Suppressor macrophage treated with lipopolysaccharide for 1 hour (primary cell): Measurements from ENCODE around the gene GRN.
"Not testable (repeated sequence)": the region's sequence is repeated elsewhere in the genome, so short reads cannot be mapped to it uniquely, and the experiment has no call there.

Experiments
- DNase-seq, 3 donors: peaks; one replicate each; pipeline ENCODE4 v3.0.0-alpha.2; 2020 to 2022

The GRN gene

DNA sequence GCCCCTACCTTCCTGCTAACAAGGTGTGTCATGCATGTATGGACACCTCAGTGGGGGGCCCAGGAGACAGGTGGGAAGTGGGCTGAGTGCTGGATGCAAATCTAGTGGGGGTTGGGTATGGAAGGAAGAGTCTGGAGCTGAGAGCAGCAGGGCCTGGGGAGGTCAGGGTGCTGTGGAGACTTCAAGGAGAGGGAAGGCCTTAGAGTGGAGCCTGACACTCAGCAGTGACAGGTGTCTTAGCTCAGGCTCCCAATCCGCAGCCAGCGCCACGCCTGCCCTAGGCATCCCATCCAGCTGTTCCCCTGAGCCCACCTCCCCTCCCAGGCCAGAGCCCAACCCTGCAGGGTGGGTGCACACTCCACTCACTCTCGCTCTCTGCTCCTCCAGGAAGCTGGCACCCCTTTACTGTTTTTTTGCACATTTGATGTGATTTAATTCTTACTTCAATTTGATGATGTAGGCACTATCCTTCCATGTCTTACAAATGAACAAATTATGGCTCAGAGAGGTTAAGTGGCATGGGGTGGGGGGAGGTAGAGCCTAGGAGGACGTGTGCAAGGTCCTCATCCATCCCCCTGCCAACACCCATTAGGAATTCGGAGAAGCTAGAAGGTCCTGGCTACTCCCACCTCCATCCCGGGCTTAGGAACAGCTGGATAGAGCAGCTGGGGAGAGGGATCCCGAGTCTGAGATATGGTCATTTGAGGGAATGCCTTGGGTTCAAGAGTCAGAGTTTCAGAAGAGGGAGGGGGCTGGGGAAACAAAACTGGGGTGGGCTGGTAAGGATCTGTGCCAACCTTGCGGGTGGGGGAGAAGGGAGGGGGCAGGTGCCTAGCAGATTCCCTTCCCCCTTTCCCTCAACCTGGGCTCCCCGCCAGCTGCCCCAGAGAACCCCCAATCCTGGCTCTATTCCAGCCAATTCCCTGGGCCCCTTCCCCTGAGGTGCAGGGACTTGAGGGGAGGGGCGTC is 16.5 kb downstream of the GRN start:
- no peak for DNase-seq

DNA sequence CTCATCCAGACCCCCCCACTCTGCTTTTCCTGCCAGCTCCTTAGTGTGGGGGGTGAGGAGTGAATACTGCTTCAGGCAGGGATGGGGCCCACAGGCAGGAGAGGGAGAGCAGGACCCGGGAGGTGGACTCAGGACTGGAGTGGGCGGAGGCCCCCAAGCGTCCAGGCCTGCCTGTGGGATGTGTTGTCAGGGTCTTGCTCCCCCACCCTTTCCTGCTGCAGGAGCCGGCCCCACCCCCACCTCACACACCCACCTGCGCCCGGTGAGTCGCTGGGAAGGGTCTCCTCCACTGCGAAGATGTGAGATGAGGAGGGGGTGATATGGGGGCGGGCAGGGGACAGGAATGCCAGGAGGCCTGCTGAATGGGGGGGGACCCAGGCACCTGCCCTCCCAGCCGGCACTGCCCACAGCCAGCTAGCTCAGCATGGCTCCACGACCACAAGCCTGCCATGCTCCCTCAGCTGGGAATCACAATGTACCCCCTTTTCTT is 17.4 kb downstream of the GRN start:
- DNase-seq, result no peak

DNA sequence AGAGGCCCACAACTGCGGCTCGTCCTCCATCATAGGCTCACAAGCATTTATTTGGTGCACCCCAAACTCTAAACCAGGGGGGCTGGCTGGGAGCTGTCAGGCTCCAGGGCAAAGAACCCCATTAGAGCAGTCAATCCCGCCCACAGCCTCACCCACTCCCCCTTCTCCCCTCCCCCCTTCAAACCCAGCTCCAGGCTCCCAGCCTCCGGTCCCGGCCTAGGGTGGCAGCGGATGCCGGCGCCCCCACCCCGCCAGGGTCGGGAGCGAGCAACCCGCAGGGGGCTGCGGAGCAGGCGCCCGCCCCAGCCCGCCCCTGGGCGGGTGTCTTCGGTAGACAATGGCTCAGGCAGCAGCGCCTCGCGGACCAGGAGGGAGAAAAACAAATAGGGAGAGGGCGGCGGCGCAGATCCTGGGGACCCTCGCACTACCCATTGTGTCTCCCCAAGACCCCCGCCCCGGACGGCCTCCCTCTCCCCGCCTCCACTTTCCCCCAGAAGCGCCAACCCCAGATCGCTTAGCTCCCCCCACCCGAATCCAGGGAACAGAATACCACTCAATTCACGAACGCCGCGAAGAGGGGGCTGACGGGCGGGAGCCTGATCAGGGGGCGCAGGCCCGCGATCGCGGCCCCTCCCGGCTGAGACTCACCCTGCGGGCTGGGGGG is 18.0 kb downstream of the GRN start:
- peak in 1 of 3 donors; percentile 47 for DNase-seq

DNA sequence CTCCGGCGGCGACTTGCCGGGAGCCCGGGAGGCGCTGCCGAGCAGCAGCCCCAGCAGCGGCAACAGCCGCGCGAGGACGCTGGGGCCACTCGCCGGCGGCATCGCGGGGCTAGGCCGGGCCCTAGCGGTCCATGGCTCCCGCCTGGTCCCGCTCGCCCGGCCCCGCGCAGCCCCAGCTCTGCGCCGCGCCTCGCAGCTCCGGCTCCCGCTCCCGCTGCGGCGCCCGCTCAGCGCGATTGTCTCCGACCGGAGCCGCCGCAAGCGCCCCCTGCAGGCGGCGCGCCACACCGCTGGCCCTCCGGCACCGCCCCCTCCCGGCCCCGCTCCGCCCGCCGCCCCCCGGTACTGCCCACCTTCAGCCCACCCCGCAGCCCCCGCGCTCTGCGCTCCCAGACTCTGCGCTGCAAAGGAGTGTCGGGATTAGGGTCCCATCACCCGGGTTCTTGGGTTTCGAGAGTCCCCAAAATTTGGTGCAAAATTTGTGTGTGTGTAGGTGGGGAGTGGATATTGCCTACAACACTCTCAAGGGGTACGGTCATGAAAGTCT is 18.6 kb downstream of the GRN start, which contains the start of gene FAM171A2:
Gene FAM171A2 (minus strand): TSS at position 241 of the 547 bp plus-strand sequence. CDS start 139 bp downstream, at position 102.
- DNase-seq, result peak; percentile 72 to 92 (median 82)

DNA sequence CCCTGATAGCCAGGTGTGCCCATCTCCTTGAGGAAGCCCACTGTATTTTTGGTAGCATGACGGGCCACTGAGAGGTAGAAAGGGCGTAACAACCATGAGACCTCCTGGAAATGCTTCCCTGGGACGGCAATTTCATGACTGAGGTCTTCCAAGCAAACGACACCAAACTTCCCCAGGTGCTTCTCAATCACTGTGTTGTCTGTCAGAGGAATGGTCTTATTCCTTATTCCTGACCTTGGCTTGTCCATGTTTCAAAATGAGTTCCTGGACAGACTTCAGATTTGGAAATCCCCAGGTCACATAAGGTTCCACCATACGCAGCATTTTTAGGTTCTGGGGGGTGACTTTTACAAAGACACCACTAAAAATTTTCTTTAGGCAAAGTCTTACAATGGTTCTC is 19.9 kb downstream of the GRN start:
- not testable (repeated sequence) for DNase-seq

DNA sequence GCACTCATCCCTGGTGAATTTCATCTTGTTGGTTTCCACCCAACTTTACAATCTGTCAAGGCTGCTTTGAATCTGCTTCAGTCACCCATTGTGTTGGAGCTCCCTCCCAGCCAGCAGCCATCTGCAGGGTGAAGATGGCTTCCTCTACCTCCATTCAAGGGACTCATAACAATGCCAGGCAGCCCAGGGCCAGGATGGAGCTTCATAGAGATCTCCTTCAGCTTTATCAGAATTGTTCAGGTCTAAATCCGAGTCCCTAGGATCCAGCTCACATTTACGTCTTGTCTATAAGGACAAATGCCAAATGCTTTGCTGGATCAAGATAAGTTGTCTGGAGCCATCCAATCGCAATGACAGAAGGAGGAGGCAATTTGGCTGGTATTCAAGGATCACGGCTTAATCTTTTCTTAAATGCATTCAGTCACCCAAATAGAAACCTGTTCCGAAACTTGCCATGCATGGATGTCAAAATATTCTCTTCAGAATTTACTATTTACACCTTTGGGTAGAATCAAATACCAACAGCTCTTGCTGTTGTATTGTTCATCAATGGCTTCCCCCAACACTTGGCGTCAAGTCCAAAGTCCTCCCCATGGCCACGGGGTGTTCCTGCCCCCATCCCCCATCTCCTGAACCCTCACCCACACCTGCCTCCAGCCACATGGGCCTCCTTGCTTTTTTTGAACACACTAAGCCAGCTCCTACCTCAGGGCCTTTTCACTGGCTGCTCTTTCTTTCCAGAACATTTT is 22.3 kb downstream of the GRN start:
- no peak for DNase-seq

DNA sequence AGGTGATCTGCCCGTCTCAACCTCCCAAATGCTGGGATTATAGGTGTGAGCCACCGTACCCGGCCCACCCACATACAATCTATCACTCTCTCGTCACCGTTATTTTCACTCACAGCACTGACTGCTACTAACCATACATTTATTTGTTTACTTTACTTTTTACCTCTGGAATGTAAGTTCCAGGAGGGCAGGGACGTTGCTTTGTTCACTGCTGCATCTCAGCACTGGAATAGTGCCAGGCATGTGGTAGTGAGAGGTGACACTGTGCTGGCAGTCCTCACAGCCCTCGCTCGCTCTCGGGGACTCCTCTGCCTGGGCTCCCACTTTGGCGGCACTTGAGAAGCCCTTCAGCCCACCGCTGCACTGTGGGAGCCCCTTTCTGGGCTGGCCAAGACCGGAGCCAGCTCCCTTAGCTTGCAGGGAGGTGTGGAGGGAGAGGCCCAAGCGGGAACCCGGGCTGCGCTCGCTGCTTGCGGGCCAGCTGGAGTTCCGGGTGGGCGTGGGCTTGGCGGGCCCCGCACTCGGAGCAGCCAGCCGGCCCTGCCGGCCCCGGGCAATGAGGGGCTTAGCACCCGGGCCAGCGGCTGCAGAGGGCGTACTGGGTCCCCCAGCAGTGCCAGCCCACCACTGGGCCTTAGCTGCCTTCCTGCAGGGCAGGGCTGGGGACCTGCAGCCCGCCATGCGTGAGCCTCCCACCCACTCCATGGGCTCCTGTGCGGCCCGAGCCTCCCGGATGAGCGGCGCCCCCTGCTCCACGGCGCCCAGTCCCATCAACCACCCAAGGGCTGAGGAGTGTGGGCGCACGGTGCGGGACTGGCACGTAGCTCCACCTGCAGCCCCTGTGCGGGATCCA is 23.5 kb downstream of the GRN start:
- DNase-seq, result not testable (repeated sequence)

DNA sequence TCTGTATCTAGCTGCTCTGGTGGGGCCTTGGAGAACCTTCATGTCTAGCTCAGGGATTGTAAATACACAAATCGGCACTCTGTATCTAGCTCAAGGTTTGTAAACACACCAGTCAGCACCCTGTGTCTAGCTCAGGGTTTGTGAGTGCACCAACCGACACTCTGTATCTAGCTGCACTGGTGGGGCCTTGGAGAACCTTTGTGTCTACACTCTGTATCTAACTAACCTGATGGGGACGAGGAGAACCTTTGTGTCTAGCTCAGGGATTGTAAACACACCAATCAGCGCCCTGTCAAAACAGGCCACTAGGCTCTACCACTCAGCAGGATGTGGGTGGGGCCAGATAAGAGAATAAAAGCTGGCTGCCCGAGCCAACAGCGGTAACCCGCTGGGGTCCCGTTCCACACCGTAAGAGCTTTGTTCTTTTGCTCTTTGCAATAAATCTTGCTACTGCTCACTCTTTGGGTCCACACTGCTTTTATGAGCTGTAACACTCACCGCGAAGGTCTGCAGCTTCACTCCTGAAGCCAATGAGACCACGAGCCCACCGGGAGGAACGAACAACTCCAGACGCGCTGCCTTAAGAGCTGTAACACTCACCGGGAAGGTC is 24.4 kb downstream of the GRN start:
- DNase-seq, result not testable (repeated sequence)

DNA sequence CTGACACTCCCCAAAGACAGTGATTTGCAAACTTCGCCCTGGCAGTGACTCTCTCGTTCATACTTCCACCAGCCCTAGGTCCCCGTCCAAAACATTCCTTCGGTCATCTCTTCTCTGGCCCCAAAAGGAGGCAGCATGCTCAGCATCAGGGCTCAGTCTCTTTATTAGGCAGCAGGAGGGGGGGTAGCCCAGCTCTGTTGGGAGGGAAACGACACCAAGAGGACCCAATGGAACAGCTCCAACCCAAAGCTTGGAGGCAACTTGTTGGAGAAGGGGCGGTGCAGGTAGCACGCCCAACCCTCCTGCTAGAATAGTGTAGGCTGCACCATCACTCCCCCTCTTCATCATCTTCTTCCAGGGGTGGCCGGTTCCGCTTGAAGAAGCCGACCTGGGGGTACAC is 26.9 kb downstream of the GRN start:
- no peak for DNase-seq

DNA sequence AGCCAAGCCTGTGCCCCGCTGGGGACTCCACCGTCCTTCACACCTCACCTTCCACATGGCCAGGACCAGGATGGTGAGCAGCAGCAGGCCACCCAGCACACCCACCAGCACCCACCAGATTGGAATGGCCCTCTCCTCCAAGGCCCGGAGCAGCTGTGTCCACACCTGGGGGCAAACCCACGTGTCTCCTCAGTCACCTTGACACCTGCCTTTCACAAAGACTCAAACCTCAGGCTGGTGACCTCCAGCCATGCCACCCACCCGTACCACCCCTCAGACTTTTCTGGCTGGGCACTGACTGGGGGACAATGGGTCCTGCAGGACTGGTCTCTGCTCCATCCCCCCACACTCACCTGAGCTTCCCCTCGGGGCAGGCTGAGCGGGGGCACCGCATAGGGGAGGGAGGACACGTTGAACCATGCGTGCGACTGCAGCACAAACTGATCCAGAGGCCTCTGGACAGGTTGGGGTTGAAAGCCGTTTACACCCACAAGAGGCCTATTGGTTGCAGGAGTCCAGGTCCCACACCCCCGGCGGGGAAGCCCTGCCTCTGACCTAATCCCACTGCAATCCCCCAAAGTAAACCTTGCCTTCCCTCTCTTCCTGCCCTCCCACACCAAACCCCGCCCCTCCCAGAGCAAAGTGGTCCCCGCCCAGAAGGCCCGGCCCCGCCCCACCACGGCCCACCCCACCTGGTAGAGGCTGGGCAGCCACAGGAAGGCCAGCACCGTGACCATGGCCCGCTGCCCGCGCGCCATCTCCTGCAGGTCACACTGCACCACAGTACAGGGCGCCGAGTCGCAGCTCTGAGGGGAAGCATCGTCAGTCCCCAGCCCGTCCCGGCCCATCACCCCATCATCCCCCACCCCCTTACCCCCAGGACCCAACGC is 29.4 kb downstream of the GRN start:
- DNase-seq, result peak; percentile 42 to 65 (median 46)

DNA sequence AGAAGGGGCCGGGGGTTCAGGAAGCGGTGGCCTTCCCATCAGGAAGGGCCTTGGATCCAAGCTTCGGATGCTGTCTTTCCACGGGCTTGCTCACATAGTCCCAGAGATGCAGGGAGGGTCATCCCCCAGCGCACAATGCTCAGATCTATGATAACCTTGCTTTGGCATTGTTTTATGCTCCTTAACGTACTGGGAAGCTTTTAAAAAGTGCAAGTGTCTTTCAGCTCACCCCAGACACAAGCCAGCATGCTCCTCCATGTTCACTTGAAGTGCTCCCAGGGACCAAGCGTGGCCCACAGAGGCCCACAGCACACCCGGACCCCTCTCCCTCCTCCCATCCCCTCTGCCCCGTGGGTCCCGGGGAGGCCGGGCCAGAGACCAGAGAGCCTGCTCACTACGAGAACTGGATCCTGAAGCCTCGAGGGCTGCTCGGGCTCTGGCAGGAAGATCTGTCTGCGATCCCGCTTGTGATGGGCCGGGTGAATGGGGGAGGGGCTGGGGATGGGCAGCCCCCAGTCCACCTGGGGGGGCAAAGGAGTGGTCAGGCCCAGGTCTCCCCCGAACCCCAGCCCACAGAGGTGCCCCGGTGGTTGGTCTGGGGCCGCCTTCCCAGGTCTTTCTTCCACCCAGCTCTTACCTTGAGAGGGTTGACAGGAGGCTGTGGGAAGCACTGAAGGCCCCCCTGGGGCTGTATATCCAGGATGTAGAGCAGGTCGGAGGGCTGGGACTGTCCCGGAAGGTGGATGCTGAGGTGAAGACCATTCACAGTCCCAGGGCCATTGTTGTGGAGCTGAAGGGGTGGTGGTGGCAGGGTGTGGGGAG is 30.3 kb downstream of the GRN start:
- no peak for DNase-seq

DNA sequence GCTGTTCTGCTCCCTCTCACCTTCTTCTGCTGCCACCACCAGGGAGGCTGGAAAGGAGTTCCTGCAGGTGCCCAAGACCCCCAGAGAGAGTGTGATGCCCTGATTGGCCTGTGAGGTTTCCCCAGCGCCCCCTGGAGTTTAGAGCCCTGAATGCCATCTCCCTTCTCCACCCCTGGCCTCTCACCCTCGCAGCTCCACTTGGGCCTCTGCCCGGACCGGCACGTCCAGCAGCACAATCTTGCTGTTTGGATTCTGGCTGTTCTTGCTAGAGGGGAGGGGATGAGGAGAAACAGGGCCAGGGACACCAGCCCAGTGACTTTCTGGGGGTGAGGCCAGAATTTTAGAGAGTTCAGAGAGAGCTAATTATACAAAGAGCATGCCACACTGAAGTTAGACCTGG is 31.0 kb downstream of the GRN start:
- peak in 2 of 3 donors; percentile 35 to 57 for DNase-seq

DNA sequence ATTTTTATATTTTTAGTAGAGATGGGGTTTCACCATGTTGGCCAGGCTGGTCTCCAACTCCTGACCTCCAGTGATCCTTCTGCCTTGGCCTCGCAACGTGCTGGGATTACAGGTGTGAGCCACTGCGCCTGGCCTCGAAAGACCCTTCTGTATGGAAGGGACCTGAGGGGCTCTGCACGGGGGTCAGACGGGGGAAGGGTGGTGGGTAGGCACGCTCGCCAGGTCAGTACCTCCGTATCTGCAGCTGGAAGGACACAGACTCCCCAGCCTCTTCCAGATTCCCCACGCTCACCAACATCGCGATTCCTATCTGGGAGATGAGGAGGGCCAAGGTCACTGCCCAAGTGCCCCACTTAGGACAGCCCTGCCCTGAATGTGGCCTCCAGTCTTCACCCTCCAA is 31.7 kb downstream of the GRN start:
- DNase-seq, result no peak

DNA sequence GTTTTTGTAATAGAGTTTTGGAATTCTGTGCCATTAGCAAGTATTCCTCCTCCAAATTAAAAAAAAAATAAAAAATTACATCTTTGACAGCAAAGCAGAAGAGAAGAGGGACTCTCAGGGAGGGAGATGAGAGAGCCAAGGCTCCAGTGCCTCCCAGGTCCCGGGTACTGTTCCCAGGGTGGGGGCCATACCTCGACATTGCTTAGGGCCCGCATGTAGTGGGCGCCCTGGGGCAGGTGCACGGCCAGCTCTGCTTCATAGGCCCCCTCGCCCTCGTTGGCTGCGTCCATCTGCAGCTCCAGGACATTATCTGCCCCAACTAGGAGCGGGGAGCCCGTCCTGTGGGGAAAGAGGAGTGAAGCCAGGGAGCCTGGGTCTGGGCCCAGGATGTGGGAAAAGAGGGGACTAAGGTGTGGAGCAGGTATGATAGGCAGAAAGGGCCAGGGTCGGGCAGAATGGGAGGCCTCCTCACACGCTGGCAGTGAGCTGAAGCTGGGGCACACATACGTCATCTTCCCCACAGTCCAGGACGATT is 33.1 kb downstream of the GRN start:
- no peak for DNase-seq

DNA sequence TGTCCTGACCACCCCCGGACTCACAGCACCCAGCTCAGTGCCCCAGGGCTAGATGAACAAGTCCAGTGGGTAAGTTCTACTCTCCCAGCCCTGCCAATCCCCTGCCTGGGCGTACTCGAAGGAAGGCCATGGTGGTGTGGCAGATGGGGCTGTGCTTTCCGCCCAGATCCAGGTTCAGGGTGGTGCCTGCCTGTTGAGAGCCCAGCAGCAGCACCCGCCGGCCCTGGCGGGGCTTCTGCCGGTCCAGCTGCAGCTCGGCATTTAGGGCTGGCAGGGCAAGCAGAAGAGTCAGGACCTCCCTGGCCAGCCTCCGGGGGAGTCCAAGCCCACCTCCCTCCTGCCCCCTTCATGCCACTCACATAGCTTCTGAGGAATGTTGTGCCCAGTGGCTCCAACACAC is 34.8 kb downstream of the GRN start:
- DNase-seq, result no peak

DNA sequence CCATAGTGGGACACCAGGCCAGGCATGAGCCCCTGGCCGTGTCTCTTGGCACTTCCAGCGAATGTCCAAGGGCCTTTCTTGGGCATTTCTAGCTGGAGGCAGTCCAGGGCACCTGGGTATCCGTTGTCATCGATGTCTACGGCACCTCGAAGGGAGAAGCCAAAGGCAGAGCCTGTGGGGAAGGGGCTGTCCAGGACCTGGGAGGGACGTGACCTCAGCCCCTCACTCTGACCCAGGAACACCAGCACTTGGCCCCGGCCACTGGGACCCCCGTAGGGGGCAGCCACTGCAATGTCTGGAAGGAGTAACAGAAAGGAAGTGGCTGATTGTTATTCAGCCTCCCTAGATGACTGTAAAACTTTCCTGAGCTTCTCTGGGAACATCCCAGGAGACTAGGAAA is 35.7 kb downstream of the GRN start:
- DNase-seq, result no peak

DNA sequence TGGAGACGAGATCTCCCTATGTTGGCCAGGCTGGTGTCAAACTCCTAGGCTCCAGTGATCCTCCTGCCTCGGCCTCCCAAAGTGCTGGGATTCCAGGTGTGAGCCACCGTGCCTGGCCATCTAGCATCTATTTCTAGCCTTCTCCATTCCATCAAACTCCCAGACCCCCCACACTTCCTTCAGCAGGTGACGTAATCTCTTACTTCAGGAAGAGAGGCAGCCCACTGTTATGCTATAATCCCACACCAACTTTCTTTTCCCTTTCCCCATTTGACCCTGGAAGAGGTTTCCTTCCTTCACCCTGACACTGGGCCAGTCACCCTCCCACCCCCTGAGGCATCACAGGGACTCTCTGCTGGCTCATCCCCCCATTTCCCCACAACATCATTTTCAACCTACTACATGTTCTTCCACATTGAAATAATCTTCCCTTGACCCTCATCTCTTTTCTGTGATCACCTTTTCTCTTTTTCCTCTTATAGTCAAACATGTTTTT is 36.8 kb downstream of the GRN start:
- peak; percentile 51 to 65 (median 65) for DNase-seq

DNA sequence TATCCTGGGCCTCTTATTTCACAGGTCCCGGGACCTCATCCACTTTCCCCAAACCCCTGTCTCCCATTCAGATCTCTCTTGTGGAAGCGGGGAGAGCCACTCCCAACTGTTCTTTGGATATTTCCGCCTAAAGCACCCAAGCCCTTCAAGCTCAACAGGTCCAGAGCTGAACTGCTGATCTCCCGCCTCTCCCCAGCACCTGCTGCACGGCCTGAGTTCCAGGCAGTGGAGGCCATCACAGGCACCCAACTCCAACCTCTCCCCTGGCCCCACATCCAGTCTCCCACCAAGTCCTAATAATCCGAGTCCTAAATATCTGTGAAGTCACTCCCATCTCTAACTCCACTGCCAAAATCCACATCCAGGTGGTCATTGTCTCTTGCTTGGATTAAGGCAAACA is 37.8 kb downstream of the GRN start:
- DNase-seq, result no peak

DNA sequence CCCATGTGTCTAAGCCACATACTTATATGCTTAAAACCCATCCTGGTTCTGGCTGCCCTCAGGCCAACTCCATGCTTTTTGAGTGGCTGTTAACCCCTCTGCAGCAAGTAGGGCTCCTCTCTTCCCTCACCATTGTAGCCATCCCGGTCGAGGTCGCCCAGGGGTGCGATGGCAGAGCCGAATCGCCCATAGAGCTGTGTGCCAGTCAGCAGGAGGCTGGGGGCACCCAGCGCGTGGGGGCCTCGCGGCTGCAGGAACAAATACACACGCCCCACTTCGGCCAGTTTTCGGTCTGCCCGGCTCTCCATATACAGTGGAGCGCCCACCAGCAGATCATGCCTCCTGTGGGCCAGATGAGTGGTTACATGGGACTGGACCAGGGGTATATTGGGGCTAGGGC is 38.3 kb downstream of the GRN start:
- DNase-seq, result no peak
